HG03097 (cell line): Measurements from ENCODE around the gene SMNDC1.
"Not testable (repeated sequence)": the region's sequence is repeated elsewhere in the genome, so short reads cannot be mapped to it uniquely, and the experiment has no call there.

Experiments used
- ATAC-seq: cut with Tn5 transposase; IDR thresholded peaks from one replicate; pipeline ENCODE4 v1.9.1; 2021; ENCODE audit not compliant: unreplicated experiment, low FRiP score

SMNDC1 gene

GRCh38 chr10:110286841-110287240, 17.9 kb downstream of the SMNDC1 start:
- ATAC-seq: no peak

GRCh38 chr10:110285501-110285900, 19.2 kb downstream of the SMNDC1 start:
- no peak for ATAC-seq

DNA sequence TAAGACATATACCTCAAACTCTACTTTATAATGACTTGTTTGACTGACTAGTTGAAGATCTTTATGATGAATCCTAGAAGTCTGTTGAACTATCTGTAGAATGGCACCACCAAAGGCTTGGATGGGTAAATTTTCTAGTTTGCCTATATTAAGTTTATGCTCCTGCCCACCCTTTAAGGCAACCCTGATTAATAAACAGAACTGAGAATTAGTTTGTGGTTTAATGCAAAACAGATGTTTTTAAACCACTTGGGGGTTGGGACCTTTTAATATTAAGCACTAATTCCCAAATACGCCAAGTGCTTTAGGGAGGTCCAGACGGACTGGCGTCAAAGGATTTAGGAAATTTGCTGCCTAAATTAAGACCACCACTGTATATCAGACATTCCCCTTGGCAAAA, 20.5 kb downstream of the SMNDC1 start:
- ATAC-seq: no peak

DNA sequence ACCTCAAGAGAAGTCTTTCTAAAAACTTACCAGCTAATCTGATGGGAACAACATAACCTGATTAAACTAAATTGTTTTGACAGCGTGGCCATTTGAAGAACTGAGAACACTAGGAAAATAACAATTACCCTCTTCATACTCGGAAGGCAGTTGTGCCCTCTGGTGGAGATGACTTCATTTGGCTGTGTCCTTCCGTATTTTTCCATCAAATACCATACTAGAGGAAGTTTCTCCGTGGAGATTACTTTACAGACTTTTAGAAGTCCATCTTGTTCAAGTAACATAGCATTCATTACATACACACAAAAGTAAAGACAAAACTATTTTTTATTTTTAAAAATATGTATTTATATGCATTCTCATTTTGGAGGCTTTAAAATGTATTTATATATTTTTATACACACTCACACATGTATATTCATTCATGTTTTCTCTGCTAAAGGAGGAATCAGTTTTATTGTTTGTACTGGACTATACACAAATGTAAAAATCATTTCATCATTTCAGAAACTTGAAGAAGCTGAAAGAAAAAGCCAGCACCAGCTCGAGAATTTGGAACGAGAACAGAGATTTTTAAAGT, 25.2 kb downstream of the SMNDC1 start:
- ATAC-seq: no peak

DNA sequence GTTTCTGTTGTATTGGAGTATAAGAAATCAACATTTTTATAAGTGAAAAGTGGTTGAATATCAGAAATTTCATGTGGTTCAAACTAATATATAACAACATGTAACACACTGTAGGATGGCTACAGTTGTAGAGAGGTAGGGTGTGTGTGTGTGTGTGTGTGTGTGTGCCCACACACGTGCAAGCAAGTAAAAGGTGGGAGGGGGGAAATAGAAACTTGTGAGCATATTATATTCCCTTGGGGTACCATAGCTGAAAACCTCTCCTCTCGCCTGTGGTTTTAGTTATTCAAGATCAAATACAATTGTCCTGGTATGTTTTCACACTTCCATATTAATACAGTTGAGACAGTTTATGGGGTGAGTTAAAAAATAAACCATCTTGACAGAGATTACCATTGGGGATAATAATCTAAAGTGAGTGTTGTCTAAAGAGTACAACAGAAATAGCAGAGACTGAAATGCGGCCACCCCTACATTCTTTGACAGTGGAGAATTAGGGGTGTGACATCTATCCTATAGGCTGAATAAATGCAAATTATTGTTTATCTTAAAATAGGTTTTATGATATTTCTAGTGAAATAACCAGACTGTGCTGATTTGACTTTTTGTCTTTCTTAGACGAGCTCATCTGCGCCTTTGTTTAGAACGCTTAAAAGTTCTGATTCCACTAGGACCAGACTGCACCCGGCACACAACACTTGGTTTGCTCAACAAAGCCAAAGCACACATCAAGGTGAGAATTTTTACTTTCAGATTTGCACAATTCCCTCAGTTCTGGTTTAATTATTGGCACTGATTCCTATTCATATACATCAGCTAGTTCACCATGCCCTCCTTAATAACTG, 25.9 kb downstream of the SMNDC1 start:
- ATAC-seq: no peak

DNA sequence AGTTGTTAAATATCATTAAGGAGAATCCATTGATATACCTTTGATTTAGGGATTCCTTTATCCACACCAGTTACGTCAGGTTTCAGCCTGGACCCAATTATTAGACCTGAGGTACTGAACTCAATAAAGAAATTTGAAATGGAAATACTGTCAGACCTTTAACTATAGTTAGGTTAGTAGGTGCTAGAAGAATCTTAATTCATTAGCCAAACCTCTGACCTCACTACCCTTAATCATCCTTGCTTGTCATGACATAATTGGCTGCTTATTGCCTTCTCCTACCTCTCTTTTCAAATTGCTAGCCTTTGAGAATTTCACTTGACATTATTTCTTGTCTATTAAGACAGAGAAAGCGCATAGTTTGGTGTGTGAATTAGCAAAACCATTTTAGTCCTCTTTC, 27.1 kb downstream of the SMNDC1 start:
- ATAC-seq: no peak

GRCh38 chr10:110276603-110277002, 28.1 kb downstream of the SMNDC1 start:
- no peak for ATAC-seq

DNA sequence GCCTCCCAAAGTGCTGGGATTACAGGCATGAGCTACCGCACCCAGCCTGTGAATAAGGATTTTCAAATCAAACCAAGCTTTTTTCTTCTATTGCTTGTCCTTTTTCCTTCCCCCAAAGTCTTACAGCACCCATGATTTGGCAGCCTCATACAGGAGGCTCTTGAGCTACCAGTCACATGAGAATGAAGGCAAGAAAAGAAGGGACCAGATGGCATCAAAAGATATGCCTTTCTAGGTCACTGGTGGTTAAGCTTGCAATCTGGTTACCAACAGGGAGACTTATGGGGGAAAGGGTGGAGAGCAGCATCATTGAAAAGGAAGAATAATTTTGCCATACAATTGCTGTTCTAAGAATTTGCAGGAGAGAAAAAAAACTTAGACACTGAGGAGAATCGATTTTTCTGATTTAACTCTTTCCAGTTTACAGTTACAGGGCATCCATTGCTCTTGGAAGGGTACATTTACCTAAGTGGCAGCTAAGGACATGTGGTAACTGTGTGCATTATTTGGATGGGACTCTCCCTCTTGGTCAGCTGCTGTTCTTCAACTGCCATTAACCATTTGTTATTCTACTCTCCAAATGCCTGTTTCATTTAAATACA, 29.5 kb downstream of the SMNDC1 start:
- no peak for ATAC-seq

DNA sequence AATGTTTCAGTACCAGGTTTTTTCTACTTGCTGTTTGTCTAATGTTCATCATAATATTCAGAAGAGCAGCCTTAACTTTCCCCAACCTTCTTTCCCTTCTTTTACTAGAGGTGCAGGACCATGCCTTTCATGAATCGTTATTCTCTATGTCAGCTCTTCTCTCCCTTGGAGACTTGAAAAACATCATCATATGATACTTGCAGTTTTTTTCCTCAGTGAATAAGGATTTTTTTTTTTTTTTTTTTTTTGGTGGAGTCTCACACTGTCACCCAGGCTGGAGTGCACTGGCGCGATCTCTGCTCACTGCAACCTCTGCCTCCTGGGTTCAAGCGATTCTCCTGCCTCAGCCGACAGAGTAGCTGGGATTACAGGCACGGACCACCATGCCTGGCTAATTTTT, 30.1 kb downstream of the SMNDC1 start:
- ATAC-seq: no peak

- ATAC-seq: no peak
Measured at GRCh38 chr10:110274072-110274627, 30.6 kb downstream of the SMNDC1 start.

DNA sequence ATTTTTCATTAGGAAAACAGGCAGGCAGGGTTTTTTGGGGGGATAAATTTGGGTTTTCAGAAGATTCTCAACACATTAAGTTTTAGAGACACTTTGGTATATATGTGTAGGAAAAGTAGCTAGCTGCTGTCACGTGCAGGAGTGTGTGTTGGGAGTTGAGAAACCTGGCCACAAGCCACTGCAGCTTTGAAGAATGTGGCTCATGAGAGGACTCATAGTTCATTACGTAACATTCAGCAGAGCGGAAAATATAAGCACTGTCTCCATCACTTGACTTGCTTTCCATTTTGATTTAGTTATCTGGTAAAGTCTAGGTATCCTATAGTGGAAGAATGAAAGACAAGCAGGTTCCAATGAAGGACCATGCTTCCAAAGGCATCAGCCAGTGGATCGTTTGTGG, 31.2 kb downstream of the SMNDC1 start:
- ATAC-seq: no peak

DNA sequence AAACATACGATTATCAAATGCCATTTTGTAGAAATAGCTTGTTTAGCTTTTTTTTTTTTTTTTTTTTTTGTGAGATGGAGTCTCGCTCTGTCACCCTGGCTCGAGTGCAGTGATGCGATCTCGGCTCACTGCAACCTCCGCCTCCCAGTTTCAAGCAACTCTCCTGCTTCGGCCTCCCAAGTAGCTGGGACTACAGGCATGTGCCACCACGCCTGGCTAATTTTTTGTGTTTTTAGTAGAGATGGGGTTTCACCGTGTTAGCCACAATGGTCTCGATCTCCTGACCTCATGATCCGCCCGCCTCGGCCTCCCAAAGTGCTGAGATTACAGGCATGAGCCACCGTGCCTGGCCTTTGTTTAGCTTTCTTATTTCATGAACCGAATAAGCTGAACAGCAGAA, 31.7 kb downstream of the SMNDC1 start:
- not testable (repeated sequence) for ATAC-seq

GRCh38 chr10:110269374-110270318, 35.1 kb downstream of the SMNDC1 start:
- peak; percentile 62 for ATAC-seq

- ATAC-seq: no peak
Measured at GRCh38 chr10:110268971-110269370, 35.7 kb downstream of the SMNDC1 start.

GRCh38 chr10:110268442-110268841, 36.3 kb downstream of the SMNDC1 start:
- no peak for ATAC-seq

DNA sequence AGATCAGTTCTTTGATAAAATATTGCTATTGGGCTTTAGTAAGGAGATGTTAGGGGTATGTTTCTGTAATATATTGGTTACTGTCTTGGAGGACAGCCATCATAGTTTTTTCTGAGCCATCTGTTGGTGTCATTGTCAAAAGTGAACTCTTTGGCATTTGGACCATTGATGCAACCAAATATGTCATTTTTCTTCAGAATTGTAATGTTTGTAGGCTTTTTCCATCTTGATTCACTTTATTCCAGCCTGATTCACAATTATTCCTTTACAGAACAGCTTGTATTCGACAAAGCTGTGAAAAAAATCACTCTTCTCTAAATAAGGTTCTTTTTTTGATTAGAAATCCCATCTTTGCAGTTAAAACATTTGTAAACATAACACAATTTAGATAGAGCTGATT, 37.4 kb downstream of the SMNDC1 start:
- no peak for ATAC-seq

DNA sequence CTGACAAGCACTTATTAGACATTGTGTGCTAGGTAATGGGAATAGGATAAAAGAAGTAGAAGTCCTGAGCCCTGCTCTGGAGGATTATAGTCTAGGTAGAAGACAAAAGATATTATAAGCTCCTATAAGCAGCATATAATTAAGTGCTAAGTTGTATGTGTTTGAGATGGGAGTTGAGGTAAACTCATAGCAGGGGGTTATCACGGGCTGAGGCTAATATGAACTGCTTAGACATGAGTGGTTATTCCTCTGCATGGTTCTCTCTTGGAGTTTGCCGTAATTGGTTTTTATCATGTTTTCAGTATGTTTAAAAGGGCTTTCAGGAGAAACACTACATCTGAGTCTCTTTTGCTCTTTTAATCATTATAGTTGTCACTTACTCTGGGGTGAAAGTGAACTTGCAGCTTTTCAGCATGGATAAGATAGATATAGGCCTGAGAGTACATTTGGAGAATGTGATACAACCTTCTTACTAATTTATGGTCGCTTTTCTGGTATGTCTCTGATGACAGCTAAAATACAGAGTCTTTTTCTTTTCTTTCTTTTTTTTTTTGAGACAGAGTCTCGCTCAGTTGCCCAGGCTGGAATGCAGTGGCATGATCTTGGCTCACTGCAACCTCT, 39.0 kb downstream of the SMNDC1 start:
- no peak for ATAC-seq

- no peak for ATAC-seq
Measured at GRCh38 chr10:110263164-110263563, 41.6 kb downstream of the SMNDC1 start.

GRCh38 chr10:110260746-110261477, 43.8 kb downstream of the SMNDC1 start:
- no peak for ATAC-seq
